HG02610 (cell line): ENCODE data around the gene SAMSN1.

ENCODE experiments used
- ATAC-seq: cut with Tn5 transposase; IDR thresholded peaks from one replicate; pipeline ENCODE4 v1.9.1; 2021; ENCODE audit warnings: mild to moderate bottlenecking, moderate library complexity; ENCODE audit not compliant: unreplicated experiment

The SAMSN1 gene

GRCh38 chr21:14487490-14488432 lies 58.4 kb downstream of the SAMSN1 start:
- ATAC-seq, result peak; percentile 45

- ATAC-seq, result no peak
Measured at GRCh38 chr21:14486869-14487268, 59.2 kb downstream of the SAMSN1 start.

GRCh38 chr21:14484188-14485009 lies 61.7 kb downstream of the SAMSN1 start:
- ATAC-seq, result no peak

GRCh38 chr21:14483296-14483695 lies 62.8 kb downstream of the SAMSN1 start:
- no peak for ATAC-seq

GRCh38 chr21:14482165-14482564 lies 64.0 kb downstream of the SAMSN1 start:
- peak; percentile 53 for ATAC-seq

- ATAC-seq, result no peak
Measured at GRCh38 chr21:14480411-14481031, 65.6 kb downstream of the SAMSN1 start.

- no peak for ATAC-seq
Measured at GRCh38 chr21:14479241-14479786, 66.8 kb downstream of the SAMSN1 start.

GRCh38 chr21:14477841-14478240 lies 68.3 kb downstream of the SAMSN1 start:
- ATAC-seq, result no peak

- no peak for ATAC-seq
Measured at GRCh38 chr21:14477133-14477532, 69.0 kb downstream of the SAMSN1 start.

- no peak for ATAC-seq
Measured at GRCh38 chr21:14474995-14475394, 71.1 kb downstream of the SAMSN1 start.

GRCh38 chr21:14469641-14470040 lies 76.5 kb downstream of the SAMSN1 start:
- no peak for ATAC-seq

GRCh38 chr21:14466715-14467114 lies 79.4 kb downstream of the SAMSN1 start:
- no peak for ATAC-seq

GRCh38 chr21:14457762-14458161 lies 88.4 kb downstream of the SAMSN1 start:
- no peak for ATAC-seq

- ATAC-seq, result no peak
Measured at GRCh38 chr21:14456911-14457310, 89.2 kb downstream of the SAMSN1 start.

GRCh38 chr21:14454016-14455009 lies 91.8 kb downstream of the SAMSN1 start:
- peak; percentile 66 for ATAC-seq

- peak; percentile 85 for ATAC-seq
Measured at GRCh38 chr21:14453339-14454015, 92.6 kb downstream of the SAMSN1 start.

- no peak for ATAC-seq
Measured at GRCh38 chr21:14452727-14453241, 93.3 kb downstream of the SAMSN1 start.

GRCh38 chr21:14452031-14452726 lies 93.9 kb downstream of the SAMSN1 start:
- ATAC-seq, result no peak
